Left colon (tissue), 2 donors: ENCODE results near the gene YIPF6. TPM values are rescaled to one million over a fixed set of nuclear protein-coding genes. Genes with fewer than 3 reads are reported as not detected.
"Not testable (repeated sequence)": the region's sequence is repeated elsewhere in the genome, so short reads cannot be mapped to it uniquely, and the experiment has no call there.

Experiments used
- ATAC-seq: fragments of 200-7000 bp; cut with Tn5 transposase; one replicate; pipeline ENCODE4 v1.9.1; 2020; ENCODE audit warnings: mild to moderate bottlenecking, moderate library complexity
- DNase-seq, 2 donors: peaks; one replicate each; pipeline ENCODE4 v3.0.0-alpha.2; 2020
- intact Hi-C, 2 donors: fragments of 100-400 bp; cut with DNase I in 1 of 2; cut with micrococcal nuclease in 1 of 2; formaldehyde crosslinking; loops; one replicate each; pipeline versions ENCODE4 v1.11.2 to v1.14.0; 2022; cut with DNase I, micrococcal nuclease
- total RNA-seq, 2 donors: library from RNA; stranded (reverse); fragmentation: NEBNext Ultra II Directional; extraction: Animal tissue kit (Norgen Biotek cat#: 25700); gene quantifications; one replicate each; pipeline ENCODE4 v1.2.1, GENCODE V29; 2021
- donor health status: DM: no; HTN: no; CAD: no.
- donor health status: DM: yes; HTN: yes; CAD: no.

YIPF6 gene
- total RNA-seq, 2 donors from 2014 or later = 53.4 to 57.8 TPM

DNA sequence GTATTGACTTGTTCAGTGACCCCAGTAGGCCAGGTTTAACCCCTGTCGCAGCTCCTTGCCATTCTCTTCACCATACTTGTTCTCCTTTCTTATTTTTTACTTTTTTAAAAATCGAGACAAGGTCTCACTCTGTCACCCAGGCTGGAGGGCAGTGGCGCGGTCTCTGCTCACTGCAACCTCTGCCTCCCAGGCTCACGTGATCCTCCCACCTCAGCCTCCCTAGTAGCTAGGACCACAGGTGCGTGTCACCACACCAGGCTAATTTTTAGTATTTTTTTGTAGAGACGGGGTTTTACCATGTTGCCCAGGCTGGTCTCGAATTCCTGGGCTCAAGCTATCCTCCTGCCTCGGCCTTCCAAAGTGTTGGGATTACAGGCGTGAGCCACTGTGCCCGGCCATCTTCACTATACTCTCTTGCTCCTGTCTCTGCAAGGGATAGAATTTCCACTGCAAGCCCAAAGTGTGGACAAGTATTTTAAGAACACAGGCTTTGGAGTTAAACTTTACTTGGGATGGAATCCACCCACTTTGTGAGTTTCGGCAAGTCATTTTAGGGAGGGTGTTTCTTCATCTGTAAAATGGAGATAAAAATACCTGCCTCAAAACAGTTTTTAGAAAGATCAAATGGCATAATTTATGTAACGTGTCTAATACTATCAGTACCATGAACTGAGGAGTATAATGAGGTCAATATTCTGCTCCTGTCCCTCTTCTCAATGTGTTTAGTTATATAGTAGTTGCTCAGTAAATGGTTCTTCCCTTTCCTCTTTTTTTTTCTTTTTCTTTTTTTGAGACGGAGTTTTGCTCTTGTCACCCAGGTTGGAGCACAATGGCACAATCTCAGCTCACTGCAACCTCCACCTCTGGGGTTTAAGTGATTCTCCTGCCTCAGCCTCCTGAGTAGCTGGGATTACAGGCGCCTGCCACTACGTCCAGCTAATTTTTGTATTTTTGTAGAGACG, 973 bp downstream of the YIPF6 start:
- intact Hi-C loops = no loop called here
- no peak for DNase-seq
- no peak for ATAC-seq

DNA sequence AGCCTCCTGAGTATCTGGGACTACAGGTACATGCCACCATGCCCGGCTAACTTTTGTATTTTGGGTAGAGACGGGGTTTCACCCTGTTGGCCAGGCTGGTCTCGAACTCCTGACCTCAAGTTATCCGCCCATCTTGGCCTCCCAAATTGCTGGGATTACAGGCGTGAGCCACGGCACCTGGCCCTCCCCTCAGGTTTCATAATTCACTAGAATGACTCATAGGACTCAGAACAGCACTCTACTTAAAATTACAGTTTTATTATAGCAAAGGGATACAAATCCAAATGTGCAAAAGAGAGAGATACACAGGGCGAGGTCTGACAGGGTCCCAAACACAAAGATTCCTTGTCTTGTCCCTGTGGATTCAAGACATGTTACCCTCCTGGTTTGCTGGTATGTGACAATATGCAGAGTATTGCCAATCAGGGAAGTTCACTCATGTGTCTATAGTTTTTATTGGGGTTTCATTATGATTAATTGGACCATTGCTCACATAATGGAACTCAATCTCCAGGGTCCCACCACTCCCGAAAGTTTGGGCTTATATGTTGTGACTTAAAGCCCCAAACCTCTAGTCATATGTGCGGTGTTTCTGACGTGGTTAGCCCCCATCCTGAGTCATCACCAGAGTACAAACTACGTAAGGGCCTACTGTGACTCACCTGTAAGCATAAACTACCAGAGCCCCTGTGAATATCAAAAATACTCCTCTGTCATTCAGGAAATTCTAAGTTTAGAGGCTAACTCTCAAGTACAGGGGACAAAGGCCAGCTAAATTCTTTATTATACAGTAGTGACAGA, 5.2 kb downstream of the YIPF6 start:
- intact Hi-C loops = no loop called here
- DNase-seq = no peak
- no peak for ATAC-seq

- no peak for ATAC-seq
- intact Hi-C loops = no loop called here
- DNase-seq = no peak
Measured at GRCh38 chrX:68506649-68507048, 7.8 kb downstream of the YIPF6 start.

DNA sequence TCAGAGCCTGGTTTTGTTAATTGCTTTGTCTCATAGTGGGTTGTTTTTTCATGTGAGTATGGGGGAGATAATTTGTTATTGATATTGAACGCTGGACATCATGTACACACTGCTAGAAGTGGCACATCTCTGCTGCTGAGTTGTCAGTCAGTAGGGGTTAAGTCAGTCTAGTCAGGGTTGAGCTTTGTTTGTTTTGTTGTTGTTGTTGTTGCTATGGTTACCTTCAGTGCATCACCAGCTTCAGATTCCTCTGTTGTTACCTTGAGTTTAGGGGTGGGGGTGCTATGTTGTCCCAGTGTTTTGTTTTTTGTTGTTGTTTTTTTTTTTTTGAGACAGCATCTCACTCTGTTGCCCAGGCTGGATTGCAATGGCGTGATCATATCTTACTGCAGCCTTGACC, 9.9 kb downstream of the YIPF6 start:
- no peak for DNase-seq
- ATAC-seq = no peak
- intact Hi-C loops = no loop called here

- DNase-seq = no peak
- intact Hi-C loops = loop anchor here in 1 of 2 donors (5.0 kb wide), 1 partner anchor 201 kb away; no protein-coding TSS in a partner anchor
- ATAC-seq = peak; percentile 80
Measured at GRCh38 chrX:68511255-68511654, 12.4 kb downstream of the YIPF6 start.

DNA sequence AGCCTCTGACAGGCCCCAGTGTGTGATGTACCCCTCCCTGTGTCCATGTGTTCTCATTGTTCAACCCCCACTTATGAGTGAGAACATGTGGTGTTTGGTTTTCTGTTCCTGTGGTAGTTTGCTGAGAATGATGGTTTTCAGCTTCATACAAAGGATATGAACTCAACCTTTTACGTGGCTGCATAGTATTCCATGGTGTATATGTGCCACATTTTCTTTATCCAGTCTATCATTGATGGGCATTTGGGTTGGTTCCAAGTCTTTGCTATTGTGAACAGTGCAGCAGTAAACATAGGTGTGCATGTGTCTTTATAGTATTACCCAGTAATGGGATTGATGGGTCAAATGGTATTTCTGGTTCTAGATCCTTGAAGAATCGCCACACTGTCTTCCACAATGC, 25.8 kb downstream of the YIPF6 start:
- DNase-seq, intact Hi-C loops, ATAC-seq: not testable (repeated sequence)

DNA sequence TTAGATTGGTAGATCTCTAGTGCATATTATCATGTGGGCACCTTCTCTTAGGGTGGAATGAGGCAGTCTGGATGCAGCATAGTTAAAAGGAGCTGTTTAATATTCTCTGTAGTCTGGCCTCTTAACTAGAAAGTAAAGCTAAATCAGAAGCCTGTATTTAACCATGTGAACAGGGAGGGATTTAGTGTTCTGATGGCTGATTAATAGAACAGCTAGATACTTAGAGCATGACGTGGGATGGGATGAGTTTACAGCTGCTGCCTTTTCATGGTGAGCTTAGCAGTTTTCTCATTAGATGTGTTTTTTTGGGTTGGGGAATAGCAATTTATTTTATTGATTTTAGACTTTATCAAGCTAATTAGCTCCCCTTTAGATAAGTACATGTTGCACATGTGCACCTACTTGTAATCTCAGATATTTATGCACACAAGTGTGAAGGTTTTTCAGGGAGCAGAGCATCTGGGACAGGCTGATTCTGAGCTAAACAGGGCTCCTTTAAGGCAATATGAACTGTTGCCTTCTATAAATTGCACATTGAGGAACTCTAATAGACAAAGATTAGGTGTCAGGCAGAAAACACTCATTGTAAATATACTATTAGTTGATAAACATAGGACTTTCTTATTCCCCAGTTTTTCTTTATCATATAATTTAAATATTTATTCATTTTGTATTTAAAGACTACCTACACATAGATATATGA, 34.1 kb downstream of the YIPF6 start:
- DNase-seq (no peak), ATAC-seq (no peak)
- intact Hi-C loops = no loop called here

DNA sequence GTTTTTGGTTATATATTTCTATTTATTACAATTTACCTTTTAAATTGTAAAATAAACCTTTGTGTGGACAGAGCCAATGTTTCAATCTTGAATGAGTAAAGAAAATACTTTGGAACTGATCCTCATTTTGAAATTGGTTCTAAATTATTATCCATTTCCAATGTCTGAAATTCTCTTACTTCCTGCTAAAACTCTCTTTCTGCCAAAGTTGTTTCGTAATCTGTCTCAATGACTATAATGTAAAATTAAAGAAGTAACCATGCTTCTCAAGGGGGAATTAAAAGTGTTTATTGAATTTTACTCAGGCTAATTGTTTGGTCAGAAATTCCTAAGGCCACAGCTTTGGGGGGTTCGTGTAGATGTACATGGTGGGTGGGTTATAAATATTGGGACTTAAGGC, 34.8 kb downstream of the YIPF6 start:
- no peak for ATAC-seq
- intact Hi-C loops = no loop called here
- no peak for DNase-seq

DNA sequence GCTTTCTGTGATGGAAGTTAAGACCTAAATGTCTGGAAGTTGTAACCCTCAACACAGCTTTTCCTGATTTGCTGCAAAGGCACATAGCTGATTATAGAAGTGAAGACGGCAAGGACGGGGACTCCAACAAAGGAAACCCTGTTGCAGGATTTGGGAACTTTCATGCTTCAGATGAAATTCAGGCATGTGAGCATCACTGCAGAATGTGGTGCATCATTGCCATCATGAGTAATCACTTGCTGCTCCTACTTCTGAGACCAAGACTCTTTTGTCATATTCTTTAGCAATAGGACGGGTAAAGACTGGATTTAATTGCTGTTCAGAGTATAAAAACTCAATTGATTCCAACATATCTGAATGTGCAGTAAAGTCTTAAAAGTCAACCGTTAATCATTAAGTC, 35.8 kb downstream of the YIPF6 start:
- intact Hi-C loops = no loop called here
- ATAC-seq = no peak
- DNase-seq = no peak

DNA sequence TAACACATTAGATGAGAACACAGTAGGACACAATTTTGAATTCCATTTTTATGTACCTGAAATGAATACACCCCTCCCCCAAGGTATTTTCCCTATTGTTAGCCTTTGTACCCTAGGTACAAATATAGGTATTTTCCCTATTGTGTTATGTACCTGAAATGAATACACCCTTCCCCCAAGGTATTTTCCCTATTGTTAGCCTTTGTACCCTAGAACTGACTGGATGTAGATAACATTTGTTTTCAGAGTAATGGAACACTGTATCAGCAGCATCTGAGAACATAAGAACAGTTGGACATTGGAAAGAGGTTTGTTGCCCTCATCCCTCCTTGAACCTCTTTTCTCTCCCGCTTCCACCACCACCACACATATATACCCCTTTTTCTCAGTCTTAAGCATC, 37.6 kb downstream of the YIPF6 start:
- ATAC-seq = peak; percentile 83
- intact Hi-C loops = no loop called here
- DNase-seq = no peak

- intact Hi-C loops = no loop called here
- no peak for ATAC-seq
- no peak for DNase-seq
Measured at GRCh38 chrX:68536884-68537283, 38.0 kb downstream of the YIPF6 start.

- intact Hi-C loops = no loop called here
- no peak for ATAC-seq
Measured at GRCh38 chrX:68550193-68550592, 51.3 kb downstream of the YIPF6 start.

GRCh38 chrX:68556036-68556435, 57.2 kb downstream of the YIPF6 start:
- intact Hi-C loops = no loop called here
- DNase-seq = no peak
- no peak for ATAC-seq

More at GRCh38 chrX:68550193-68550592, 51.3 kb downstream of the YIPF6 start:
- DNase-seq = no peak

GRCh38 chrX:68557126-68557525, 58.3 kb downstream of the YIPF6 start:
- ATAC-seq, intact Hi-C loops, DNase-seq: not testable (repeated sequence)

DNA sequence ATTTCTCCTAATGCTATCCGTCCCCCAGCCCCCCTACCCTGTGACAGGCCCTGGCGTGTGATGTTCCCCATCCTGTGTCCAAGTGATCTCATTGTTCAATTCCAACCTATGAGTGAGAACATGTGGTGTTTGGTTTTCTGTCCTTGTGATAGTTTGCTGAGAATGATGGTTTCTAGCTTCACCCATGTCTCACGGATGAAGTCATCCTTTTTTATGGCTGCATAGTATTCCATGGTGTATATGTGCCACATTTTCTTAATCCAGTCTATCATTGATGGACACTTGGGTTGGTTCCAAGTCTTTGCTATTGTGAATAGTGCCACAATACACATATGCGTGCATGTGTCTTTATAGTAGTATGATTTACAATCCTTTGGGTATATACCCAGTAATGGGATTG, 61.1 kb downstream of the YIPF6 start:
- ATAC-seq, intact Hi-C loops, DNase-seq: not testable (repeated sequence)

DNA sequence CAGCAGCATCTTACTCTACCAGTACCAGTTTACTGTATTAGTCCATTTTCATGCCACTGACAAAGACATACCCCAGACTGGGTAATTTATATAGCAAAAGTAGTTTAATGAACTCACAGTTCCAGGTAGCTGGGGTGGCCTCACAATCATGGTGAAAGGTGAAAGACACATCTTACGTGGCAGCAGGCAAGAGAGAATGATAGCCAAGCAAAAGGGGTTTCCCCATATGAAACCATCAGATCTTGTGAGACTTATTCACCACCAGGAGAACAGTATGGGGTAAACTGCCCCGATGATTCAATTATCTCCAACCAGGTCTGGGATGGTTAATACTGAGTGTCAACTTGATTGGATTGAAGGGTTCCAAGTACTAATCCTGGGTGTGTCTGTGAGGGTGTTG, 69.3 kb downstream of the YIPF6 start:
- intact Hi-C loops = no loop called here
- DNase-seq = no peak

GRCh38 chrX:68570598-68570997, 71.7 kb downstream of the YIPF6 start:
- intact Hi-C loops = no loop called here

More for the DNA sequence above, 69.3 kb downstream of the YIPF6 start:
- no peak for ATAC-seq

GRCh38 chrX:68571292-68571609, 72.4 kb downstream of the YIPF6 start:
- ATAC-seq = no peak
- DNase-seq = no peak
- intact Hi-C loops = no loop called here

More at GRCh38 chrX:68570598-68570997, 71.7 kb downstream of the YIPF6 start:
- ATAC-seq = no peak
- DNase-seq = no peak

- intact Hi-C loops = no loop called here
- no peak for DNase-seq
- ATAC-seq = no peak
Measured at GRCh38 chrX:68571610-68572311, 72.9 kb downstream of the YIPF6 start.
